Osteoblast (primary cell): ENCODE data around the gene NELL1. TPM values are rescaled to one million over a fixed set of nuclear protein-coding genes. Genes with fewer than 3 reads are reported as not detected.
A peak's percentile ranks its signal among the peaks of the same experiment; 100 is the strongest.

Source experiments
- DNase-seq: peaks from one replicate; pipeline ENCODE4 v3.0.0; 2011; ENCODE audit warnings: low spot score, mixed read lengths; ENCODE audit not compliant: insufficient read length; ENCODE audit errors: missing footprints
- H2AFZ ChIP-seq: 2 replicates; pipeline ENCODE4 v1.6.0; 2011; ENCODE audit warnings: mild to moderate bottlenecking, low read length
- H3K27ac ChIP-seq: 2 replicates; pipeline ENCODE4 v1.5.1; 2011; ENCODE audit warnings: mild to moderate bottlenecking, low read depth, low read length, moderate library complexity
- H3K27me3 ChIP-seq: 2 replicates; pipeline ENCODE4 v1.6.0; 2012; ENCODE audit warnings: mild to moderate bottlenecking, control low read depth, inconsistent platforms, low read length, moderate library complexity; ENCODE audit not compliant: insufficient read depth
- H3K36me3 ChIP-seq: 2 replicates; pipeline ENCODE4 v1.5.1; 2011; ENCODE audit warnings: mild to moderate bottlenecking, low read length, control low read depth, moderate library complexity; ENCODE audit not compliant: insufficient read depth
- H3K4me1 ChIP-seq: 2 replicates; pipeline ENCODE4 v1.5.1; 2011; ENCODE audit warnings: mild to moderate bottlenecking, low read length, control low read depth, moderate library complexity; ENCODE audit not compliant: insufficient read depth
- H3K4me2 ChIP-seq: 2 replicates; pipeline ENCODE4 v1.6.0; 2011; ENCODE audit warnings: mild to moderate bottlenecking, low read length; ENCODE audit not compliant: insufficient read depth
- H3K4me3 ChIP-seq: fragments of 200-600 bp; sonication (generic); 3 replicates; pipeline ENCODE4 v1.5.1; 2012; ENCODE audit warnings: mild to moderate bottlenecking, low read length, inconsistent platforms; ENCODE audit not compliant: insufficient read depth
- H3K79me2 ChIP-seq: 2 replicates; pipeline ENCODE4 v1.6.0; 2012; ENCODE audit warnings: mild to moderate bottlenecking, low read length, control low read depth, inconsistent platforms; ENCODE audit not compliant: insufficient read depth
- H3K9me3 ChIP-seq: 2 replicates; pipeline ENCODE4 v1.5.1; 2011; ENCODE audit warnings: low read depth, low read length, control low read depth
- H4K20me1 ChIP-seq: 2 replicates; pipeline ENCODE4 v1.6.0; 2012; ENCODE audit warnings: mild to moderate bottlenecking, low read length, control low read depth; ENCODE audit not compliant: insufficient read depth
- total RNA-seq: library from RNA; depleted of rRNA; stranded (reverse); fragments of >200 nt; gene quantifications from 2 replicates; pipeline ENCODE4 v1.2.3, GENCODE V29; 2012
- TF ChIP-seq, protein P1 (sequence below): IDR thresholded peaks from 2 replicates; pipeline ENCODE4 v1.5.1; 2011; ENCODE audit warnings: mild to moderate bottlenecking, low read depth, low read length, moderate library complexity; ENCODE audit errors: extremely low read depth

NELL1 gene
- total RNA-seq, result not detected in 2 replicates

DNA sequence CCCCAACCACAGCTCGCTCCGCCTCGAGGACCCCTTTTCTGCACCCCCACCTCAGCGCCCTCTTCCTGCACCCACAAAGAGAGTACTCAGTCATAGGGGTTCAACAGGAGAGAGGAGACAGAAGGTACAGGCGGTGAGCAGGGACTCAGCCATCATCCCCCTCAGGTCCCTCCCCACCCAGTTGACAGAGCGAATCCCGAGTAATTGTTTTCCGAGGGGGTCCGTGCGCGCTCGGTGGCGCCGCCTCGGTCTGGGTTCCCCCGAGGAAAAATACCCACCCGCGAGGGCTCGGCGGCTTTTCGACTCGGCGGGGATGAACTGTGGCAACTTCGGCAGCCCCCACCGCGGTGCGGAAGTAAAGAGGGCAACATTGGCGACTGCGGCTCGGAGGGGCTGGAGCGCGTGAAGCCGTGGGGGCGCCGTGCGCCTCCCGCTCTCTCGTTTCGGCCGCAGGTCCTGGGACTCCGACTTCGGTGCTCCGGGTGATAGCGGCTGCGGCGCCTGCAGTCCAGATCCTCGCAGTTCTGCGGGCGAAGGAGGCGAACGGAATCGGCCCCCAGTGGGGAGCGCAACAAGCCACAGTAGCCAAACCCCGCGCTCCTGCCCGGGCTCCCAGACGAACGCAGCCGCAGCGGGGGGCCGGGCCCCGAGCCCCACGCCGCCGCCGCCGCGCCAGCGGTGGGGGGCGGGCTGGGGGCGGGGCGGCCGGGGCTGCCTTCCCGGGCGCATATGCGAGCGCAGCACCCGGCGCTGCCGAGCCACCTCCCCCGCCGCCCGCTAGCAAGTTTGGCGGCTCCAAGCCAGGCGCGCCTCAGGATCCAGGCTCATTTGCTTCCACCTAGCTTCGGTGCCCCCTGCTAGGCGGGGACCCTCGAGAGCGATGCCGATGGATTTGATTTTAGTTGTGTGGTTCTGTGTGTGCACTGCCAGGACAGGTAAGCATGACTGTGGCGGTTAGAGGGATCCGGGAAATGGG lies at the start of gene NELL1:
Gene NELL1 (plus strand): TSS at position 743 of the 976 bp plus-strand sequence.
- Histone ChIP-seq H3K4me2 (no peak within 1 kb of the TSS), H3K27me3 (peaks cover 44% of the 10 kb centered on the region), H2AFZ (no peak within 1 kb of the TSS)

DNA sequence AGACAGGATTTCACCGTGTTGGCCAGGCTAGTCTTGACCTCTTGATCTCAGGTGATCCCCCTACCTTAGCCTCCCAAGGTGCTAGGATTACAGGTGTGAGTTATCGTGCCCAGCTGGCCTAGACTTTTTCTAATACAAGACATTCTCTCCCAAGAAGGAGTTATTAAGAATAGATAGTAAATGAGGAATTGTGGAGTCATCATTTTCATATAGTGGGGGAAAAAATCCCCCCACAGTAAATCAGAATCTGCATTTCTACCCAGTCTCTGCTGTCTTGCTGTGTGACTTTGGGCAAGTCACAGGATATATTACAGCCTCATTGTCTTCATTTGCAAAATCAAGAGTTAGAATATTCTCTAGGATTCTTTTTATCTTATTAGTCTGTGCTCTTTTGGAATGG lies 48.4 kb upstream of the NELL1 start:
- TF ChIP-seq, protein P1, sequence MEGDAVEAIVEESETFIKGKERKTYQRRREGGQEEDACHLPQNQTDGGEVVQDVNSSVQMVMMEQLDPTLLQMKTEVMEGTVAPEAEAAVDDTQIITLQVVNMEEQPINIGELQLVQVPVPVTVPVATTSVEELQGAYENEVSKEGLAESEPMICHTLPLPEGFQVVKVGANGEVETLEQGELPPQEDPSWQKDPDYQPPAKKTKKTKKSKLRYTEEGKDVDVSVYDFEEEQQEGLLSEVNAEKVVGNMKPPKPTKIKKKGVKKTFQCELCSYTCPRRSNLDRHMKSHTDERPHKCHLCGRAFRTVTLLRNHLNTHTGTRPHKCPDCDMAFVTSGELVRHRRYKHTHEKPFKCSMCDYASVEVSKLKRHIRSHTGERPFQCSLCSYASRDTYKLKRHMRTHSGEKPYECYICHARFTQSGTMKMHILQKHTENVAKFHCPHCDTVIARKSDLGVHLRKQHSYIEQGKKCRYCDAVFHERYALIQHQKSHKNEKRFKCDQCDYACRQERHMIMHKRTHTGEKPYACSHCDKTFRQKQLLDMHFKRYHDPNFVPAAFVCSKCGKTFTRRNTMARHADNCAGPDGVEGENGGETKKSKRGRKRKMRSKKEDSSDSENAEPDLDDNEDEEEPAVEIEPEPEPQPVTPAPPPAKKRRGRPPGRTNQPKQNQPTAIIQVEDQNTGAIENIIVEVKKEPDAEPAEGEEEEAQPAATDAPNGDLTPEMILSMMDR, result no peak

More for the DNA sequence above, at the start of gene NELL1:
- no peak within 1 kb of the TSS for H3K4me3 ChIP-seq
- peak; percentile 77 for DNase-seq
- H3K4me1 ChIP-seq, result no peaks in the 10 kb centered on the region
- TF ChIP-seq, protein P1, result no peak
- no peaks in the 10 kb centered on the region for H3K36me3 ChIP-seq
- H3K27ac ChIP-seq, result no peak within 1 kb of the TSS
- H3K9me3 ChIP-seq, result no peaks in the 10 kb centered on the region
- no peaks in the 10 kb centered on the region for H4K20me1 ChIP-seq
- H3K79me2 ChIP-seq, result no peaks in the 10 kb centered on the region

DNA sequence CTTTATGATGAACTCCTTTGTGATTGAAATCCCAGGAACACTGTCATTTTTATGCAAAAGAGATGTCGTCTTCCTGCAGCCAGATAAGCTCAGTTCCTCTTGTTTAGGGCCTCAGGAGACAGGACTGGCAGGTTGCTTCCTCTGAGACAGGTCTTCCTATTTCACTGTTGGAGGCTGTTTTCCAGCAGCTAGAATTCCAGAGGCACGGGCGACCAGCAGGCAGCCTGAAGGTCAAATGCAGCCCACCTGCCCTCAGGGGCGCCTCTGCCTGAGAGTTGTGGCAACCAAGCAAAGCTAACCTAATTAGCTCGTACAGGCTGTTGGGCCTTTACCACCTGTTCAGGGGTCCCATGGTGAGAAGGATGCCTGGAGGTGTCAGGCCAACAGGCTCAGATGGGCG lies 47.7 kb upstream of the NELL1 start:
- Histone ChIP-seq H3K9me3 (no peaks in the 10 kb centered on the region), H3K36me3 (no peaks in the 10 kb centered on the region), H3K27ac (no peak overlapping the region), H3K4me2 (no peak overlapping the region), H2AFZ (no peak overlapping the region), H4K20me1 (no peaks in the 10 kb centered on the region), H3K4me1 (no peaks in the 10 kb centered on the region), H3K79me2 (no peaks in the 10 kb centered on the region), H3K4me3 (no peak overlapping the region), H3K27me3 (no peaks in the 10 kb centered on the region)
- no peak for DNase-seq
- TF ChIP-seq, protein P1, result no peak

More for the DNA sequence above, 48.4 kb upstream of the NELL1 start:
- no peaks in the 10 kb centered on the region for H4K20me1 ChIP-seq
- no peak for DNase-seq
- no peaks in the 10 kb centered on the region for H3K27me3 ChIP-seq
- H2AFZ ChIP-seq, result no peak overlapping the region
- H3K9me3 ChIP-seq, result no peaks in the 10 kb centered on the region
- H3K4me1 ChIP-seq, result no peaks in the 10 kb centered on the region
- H3K79me2 ChIP-seq, result no peaks in the 10 kb centered on the region
- no peak overlapping the region for H3K27ac ChIP-seq
- H3K4me3 ChIP-seq, result no peak overlapping the region
- no peak overlapping the region for H3K4me2 ChIP-seq
- no peaks in the 10 kb centered on the region for H3K36me3 ChIP-seq

DNA sequence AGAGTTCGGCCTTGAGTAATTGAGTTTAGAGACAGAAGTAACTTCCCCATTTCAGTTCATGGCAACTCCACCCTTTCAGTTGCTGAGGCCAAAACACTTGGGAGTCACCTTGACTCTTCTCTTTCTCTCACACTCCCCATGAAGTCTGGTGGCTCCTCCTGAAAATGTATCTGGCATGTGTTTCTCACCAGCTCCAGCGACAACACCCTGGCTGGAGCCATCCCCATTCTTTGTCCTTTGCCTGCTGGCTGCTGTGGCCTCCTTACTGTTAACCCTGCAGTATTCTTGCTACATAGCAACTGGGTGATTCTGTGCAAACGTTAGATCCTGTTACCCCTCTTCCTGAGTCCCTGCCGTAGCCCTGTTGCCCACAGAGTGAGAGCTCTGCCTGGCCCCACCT lies 46.1 kb upstream of the NELL1 start:
- no peaks in the 10 kb centered on the region for H3K36me3 ChIP-seq
- H3K27ac ChIP-seq, result no peak overlapping the region
- H3K79me2 ChIP-seq, result no peaks in the 10 kb centered on the region
- no peak for DNase-seq
- H3K4me3 ChIP-seq, result no peak overlapping the region
- H2AFZ ChIP-seq, result no peak overlapping the region
- H3K9me3 ChIP-seq, result no peaks in the 10 kb centered on the region
- TF ChIP-seq, protein P1, result no peak
- H4K20me1 ChIP-seq, result no peaks in the 10 kb centered on the region
- H3K4me2 ChIP-seq, result no peak overlapping the region
- no peaks in the 10 kb centered on the region for H3K4me1 ChIP-seq
- no peaks in the 10 kb centered on the region for H3K27me3 ChIP-seq
